Activated T-helper 1 cell treated with Interleukin-2 at 50 U/mL for 16 hours (primary cell): ENCODE results near the gene ARID1B.

Experiments
- DNase-seq: peaks from one replicate; pipeline ENCODE4 v3.0.0-alpha.2; 2020; ENCODE audit warnings: low read depth

ARID1B gene

GRCh38 chr6:157227202-157228166 lies 450.3 kb downstream of the ARID1B start:
- DNase-seq = no peak

- DNase-seq = no peak
These were observed 451.4 kb downstream of the ARID1B start for GRCh38 chr6:157228426-157229131.

GRCh38 chr6:157229132-157229618 lies 452.0 kb downstream of the ARID1B start:
- DNase-seq = no peak

DNA sequence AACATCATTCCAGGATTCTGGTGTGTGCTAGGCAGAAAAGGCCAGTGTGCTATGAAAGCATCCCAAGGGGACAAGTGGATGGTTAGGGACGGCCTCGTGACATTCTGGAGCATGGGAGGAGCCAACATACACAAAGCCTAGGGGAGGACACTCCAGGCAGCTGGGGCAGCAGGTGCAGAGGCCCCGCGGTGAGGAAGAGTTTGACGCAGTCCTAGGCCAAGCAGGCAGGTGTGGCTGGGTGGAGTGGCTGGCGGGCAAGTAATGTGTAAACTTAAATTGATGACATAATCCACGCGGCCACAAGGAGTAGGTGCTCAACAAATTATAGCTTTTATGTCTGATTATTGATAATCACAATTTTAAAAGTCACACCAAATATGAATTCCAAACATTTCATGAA lies 452.5 kb downstream of the ARID1B start:
- DNase-seq = no peak

GRCh38 chr6:157230910-157231309 lies 453.7 kb downstream of the ARID1B start:
- DNase-seq = no peak

GRCh38 chr6:157232161-157232895 lies 455.1 kb downstream of the ARID1B start:
- no peak for DNase-seq

- no peak for DNase-seq
These were observed 456.0 kb downstream of the ARID1B start for GRCh38 chr6:157233156-157233555.

- DNase-seq = no peak
These were observed 456.5 kb downstream of the ARID1B start for GRCh38 chr6:157233686-157234085.

DNA sequence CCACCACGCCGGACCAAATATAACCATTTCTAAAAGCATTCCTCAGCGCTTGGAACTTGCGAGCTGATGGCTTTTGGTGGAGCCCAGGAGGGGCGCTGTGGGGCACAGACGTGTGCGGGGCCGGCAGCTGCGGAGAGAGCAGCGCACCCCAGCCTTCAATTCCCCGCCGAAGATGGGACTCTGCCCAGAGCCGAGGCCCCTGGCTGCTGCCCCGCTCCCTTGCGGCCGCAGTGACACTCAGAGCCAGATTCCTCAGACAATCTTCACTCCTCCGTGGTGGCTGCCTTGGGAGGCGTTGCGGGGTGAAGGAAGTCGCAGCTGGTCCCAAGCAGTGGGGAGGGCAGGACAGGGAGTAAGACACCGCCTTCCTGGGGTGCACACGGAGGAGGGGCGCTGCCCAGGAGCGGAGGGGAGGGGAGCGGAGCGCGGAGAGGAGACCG lies 458.4 kb downstream of the ARID1B start:
- peak; percentile 27 for DNase-seq

DNA sequence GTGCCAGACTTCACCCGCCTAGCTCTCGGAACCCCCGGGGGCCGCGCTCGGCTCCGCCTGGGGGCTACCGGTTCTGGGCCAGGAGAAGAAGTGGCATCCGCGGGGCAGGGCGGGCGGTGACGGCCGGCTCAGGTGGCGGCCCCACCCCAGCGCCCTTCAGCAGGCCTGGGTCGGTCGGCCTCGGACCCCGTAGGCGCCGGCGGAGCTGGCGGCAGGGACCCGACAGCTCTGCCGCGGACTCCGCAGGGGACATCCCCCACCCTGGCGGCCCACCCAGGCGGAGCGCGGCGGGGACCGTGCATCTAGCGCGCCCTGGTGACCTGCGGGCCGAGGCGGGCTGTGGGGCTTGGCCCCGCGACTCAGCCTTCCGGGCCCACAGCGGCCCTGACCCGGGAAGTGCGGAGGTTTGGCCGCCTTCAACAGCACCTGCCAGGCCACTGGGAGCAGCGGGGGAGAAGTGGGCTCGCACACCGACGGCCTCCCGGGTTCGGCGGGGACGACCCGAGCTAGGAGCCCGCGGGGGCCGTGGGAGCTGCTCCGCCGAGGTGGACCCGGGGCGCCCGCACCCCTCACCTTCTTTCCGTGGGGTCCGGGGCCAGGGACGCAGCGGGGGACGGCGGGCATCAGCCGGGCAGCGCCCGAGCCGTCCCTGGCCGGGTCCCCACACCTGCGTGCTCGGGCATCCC lies 459.0 kb downstream of the ARID1B start:
- DNase-seq = no peak

GRCh38 chr6:157238346-157238745 lies 461.2 kb downstream of the ARID1B start:
- no peak for DNase-seq

- DNase-seq = no peak
These were observed 462.0 kb downstream of the ARID1B start for GRCh38 chr6:157239148-157239547.

- DNase-seq = no peak
These were observed 462.5 kb downstream of the ARID1B start for GRCh38 chr6:157239671-157240058.

GRCh38 chr6:157240059-157240959 lies 463.1 kb downstream of the ARID1B start:
- DNase-seq = no peak

DNA sequence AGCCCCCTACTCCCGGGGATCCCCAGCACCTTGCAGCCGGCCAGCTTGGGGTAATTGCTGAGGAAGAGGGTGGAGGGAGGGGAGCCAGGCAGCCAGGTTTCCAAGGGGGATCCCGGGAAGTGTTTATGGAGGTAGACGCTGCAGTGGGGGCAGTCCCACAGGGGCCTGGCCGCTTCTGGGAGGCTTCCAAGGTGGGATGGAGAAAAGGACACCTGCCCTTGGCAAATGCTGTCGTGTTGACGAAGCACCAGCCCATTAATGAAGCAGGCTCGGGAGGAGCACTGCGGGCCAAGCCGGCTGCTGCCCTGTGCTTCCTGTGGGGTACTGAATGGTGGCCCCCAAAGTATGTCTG lies 463.8 kb downstream of the ARID1B start:
- DNase-seq = no peak

GRCh38 chr6:157242791-157243190 lies 465.6 kb downstream of the ARID1B start:
- DNase-seq = no peak

DNA sequence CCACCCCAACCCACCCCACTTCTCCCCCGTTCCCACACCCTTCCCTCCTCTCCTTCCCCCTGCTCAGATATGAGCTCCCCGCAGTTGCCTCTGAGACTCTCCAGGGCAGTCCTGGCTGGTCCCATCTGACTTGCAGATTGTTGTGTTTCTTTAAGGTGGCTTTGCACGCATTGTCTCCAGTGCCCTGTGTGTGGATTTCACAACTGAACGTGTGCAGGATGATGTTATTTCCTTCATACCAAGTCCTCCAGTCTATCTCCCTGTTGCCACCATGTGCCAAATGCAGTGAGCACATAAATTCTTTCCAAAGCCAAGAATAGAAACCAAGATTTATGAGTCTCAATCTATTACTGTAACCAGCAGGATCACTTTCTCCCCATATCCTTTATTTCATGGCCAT lies 467.0 kb downstream of the ARID1B start:
- DNase-seq = no peak

- no peak for DNase-seq
These were observed 467.6 kb downstream of the ARID1B start for GRCh38 chr6:157244780-157245179.

DNA sequence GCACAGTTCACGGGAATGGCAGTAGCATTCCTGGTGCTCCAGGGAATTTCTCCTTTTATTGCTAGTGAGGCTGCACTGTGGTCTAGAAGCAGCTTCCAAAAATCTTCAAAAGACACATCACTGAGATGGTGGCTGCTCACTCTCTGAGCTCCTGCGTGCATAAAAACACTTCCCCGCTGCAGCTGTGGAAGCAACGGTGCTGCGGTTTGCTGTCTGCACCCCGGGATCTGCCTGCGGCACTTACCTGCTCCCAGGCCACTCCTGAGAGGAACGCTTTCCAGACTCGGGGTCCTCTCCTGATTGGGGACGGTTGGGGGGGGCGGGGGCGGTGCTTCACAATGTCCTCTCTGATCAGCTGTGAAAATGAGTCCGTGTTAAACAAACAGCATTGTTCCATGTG lies 468.3 kb downstream of the ARID1B start:
- DNase-seq = no peak

- no peak for DNase-seq
These were observed 469.0 kb downstream of the ARID1B start for GRCh38 chr6:157246048-157246630.
